ENCODE results near the gene PDZD2. TPM values are rescaled to one million over a fixed set of nuclear protein-coding genes. Genes with fewer than 3 reads are reported as not detected.

PDZD2 gene
- total RNA-seq, 1 donor from 2014 or later: 59.4 TPM

DNA sequence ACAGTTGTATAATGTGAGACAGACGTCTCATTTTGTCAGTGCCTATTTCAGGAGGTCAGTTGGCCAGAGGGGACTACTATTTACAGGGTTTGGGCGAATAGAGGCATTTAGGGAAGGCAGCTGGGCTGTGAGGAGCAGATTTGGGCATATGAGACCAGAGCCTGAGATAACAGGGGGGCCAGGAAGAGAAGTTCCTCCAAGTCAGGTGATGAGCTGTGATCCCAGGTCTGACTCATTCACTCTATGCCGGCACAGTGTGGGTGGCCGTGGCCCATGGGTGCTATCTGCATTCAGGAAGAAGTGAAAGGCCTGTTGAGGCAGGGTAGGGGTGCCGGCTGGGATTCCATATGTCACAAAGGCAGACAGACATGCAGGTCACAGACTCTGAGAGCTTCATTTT, 142.8 kb downstream of the PDZD2 start:
- DNase-seq (ENCODE audit: missing footprints) (no peak), ATAC-seq (no peak)
- intact Hi-C loops (cut with DNase I): loop anchor here (5.0 kb wide), 1 partner anchor 79 kb away; no protein-coding TSS in a partner anchor

DNA sequence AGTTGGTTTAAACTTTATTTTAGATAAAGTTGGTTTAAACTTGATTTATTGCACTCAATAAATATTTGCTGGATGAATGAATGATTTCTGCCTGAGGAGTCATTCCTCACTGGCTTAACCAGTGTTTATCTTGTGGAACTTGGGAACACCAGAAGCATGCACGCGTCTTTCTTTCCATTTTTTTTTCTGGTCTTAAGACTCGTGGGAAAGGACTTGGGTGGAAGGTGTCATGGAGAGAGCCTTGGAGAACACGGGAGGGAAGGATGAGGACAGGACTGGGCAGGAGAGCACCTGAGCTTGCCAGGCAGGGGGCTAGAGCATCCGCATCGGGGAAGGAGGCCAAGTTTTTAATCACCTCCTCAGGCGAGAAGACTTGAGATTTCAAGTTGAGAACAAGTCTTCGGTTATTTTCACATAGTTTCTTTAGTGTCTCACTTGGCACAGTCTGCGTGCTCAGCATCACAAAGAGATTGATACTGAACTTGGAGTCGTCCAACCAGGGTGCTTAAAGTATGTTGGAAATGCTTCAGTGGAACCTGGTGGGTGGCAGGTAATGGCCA, 144.2 kb downstream of the PDZD2 start:
- DNase-seq (ENCODE audit: missing footprints) (no peak), ATAC-seq (no peak)
- intact Hi-C loops (cut with DNase I): loop anchor here (5.0 kb wide), 1 partner anchor 81 kb away; no protein-coding TSS in a partner anchor

DNA sequence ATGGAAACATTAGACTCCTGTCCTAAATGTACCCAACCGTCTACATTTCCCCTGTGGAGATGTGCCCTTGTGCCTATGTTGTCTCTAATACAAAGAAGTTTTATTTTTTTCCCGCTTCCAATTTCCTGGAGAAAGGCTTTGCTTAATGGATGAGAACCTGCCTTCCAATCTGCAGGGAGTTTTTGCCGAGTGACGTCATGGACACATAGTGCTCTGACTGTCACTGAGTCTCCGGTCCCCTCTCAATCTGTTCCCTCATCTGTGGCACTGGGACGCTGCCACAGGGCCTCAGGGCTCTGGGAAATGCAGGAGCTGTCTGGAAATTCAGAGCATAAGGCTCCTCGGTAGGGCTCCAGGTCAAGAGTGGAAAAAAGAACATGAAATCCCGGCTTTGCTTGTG, 144.8 kb downstream of the PDZD2 start:
- no peak for ATAC-seq

DNA sequence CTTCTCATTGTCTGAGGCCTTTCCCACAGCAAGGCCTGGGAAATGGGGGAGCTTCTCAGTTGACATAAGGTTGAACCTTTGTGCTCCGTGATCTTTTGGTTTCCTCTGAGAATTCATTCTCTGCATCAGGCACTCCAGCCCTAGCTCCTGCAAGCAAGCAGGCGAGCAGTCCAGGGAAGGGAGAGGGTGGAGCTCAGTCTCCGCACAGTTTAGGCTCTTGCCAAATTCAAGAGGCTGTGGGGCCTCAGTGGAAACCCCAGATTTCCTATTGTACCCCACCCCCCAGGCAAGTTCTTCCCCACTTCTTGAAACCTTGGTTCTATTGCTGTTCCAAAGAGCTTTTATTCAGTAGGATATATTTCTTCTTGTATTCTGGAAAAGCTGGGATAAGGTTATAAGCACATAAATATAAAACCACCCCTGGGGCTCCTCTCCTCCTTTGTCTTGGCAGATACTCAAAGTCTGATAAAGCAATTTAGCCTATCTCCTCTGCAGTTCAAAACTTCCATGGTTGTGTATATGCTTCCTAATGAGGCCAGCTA, 147.2 kb downstream of the PDZD2 start:
- no peak for DNase-seq (ENCODE audit: missing footprints)
- intact Hi-C loops (cut with DNase I): no loop called here
- ATAC-seq: peak; percentile 80

More for the DNA sequence above, 144.8 kb downstream of the PDZD2 start:
- no peak for DNase-seq (ENCODE audit: missing footprints)
- intact Hi-C loops (cut with DNase I): loop anchor here (5.0 kb wide), 1 partner anchor 81 kb away; no protein-coding TSS in a partner anchor

DNA sequence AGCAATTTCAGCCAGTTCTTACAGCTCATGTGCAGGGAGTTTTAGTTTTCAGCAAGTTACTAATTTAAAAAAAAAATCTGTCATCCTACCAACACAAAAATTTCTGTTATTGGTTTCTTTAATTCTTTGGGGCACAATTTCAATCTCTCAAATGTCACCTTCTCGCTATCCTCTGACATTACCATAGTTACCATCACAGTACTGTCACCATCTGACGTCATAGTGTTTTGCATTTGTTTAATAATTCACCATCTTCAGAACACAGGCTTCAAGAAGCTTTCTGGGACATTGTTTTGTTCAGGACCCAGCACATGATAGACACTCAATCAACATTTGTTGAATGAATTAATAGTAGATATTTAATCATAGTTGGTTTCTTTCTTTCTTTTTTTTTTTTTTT, 155.1 kb downstream of the PDZD2 start:
- no peak for DNase-seq (ENCODE audit: missing footprints)
- ATAC-seq: no peak
- intact Hi-C loops (cut with DNase I): no loop called here

DNA sequence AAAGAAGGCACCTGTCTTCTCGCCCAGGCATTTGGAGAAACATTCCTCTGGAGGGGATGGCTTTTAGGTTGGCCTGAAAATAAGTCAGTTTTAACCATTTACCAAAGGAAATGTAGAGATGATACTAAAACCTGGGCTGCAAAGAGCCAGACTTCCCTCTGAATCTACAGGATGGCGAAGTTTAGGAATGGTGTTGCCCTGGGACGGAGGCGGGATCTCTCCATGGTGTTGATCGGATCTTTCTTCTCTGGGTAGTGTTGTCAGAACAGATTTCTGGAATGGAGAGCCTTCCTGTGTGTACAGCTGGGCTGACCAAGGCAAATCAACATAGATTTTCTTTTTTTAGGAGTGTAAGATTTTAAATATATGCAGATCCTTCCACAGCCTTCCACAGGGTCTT, 159.2 kb downstream of the PDZD2 start:
- DNase-seq (ENCODE audit: missing footprints) (no peak), ATAC-seq (no peak)
- intact Hi-C loops (cut with DNase I): no loop called here

DNA sequence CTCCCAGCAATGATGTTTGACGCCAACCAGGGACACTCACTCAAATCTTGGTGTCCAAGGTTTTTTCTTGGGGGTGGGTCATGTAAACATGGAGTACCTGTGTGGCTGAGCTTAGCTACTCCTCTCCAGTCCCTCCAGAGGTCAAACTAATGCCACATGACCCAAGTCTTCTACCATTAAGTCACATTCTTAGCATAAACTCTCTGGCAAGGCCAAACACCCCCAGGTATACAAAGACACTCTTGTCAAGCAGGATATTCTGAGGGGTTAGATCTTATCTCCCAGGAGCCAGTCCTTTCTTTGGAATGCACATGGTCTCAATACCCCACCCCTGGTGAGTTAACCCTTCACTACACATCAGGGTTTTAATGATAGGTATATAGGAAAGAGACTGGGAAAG, 161.4 kb downstream of the PDZD2 start:
- no peak for ATAC-seq
- intact Hi-C loops (cut with DNase I): no loop called here
- DNase-seq (ENCODE audit: missing footprints): no peak

DNA sequence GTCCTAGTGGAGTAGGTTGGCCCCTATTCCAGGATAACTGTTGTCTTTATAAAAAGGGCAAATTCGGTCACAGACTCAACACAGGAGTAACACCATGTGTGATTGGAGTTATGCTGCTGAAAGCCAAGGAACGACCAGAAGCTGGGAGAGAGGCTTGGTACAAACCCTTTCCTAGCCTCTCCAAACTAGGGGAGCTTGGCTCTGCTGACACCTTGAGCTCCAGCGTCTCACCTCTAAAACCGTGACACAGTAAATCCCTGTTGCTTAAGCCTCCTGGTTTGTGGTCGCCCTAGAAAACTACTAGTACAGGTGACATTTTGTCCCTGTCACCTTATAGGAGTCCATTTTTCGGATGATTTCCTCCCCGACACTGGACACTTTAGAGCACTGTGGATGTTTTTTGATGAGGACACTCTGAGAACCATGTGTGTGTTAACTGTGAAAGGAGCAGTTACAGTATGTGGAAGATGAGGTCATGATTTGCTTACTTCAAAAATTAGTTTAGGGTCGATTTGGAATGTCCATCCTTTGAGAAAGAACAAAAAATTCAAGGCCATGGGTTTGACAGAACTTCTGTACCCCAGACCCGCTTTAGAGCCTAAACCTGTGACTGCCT, 167.0 kb downstream of the PDZD2 start:
- intact Hi-C loops (cut with DNase I): loop anchor here (2.0 kb wide), 1 partner anchor 157 kb away; no protein-coding TSS in a partner anchor
- DNase-seq (ENCODE audit: missing footprints) (no peak), ATAC-seq (no peak)

DNA sequence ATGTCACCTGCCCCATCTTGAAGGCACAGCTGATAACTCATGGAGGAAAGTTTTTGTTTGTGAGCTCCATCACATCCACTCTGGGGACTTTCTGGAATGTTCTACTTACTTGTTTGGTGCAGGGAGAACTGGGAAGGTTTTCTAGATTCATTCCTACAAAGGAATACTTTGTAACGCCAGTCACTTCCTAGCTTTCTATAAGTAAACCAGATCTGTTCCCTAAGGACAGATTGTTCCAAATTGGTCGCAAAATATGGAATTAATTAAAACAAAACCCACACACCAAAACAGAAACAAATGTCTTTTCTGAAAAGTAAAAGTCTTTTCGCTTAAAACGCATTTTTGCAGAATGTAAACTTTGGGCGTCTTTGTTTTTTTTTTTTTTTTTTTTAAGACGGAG, 167.6 kb downstream of the PDZD2 start:
- DNase-seq (ENCODE audit: missing footprints): no peak
- intact Hi-C loops (cut with DNase I): loop anchor here (2.0 kb wide), 1 partner anchor 158 kb away; no protein-coding TSS in a partner anchor
- no peak for ATAC-seq

DNA sequence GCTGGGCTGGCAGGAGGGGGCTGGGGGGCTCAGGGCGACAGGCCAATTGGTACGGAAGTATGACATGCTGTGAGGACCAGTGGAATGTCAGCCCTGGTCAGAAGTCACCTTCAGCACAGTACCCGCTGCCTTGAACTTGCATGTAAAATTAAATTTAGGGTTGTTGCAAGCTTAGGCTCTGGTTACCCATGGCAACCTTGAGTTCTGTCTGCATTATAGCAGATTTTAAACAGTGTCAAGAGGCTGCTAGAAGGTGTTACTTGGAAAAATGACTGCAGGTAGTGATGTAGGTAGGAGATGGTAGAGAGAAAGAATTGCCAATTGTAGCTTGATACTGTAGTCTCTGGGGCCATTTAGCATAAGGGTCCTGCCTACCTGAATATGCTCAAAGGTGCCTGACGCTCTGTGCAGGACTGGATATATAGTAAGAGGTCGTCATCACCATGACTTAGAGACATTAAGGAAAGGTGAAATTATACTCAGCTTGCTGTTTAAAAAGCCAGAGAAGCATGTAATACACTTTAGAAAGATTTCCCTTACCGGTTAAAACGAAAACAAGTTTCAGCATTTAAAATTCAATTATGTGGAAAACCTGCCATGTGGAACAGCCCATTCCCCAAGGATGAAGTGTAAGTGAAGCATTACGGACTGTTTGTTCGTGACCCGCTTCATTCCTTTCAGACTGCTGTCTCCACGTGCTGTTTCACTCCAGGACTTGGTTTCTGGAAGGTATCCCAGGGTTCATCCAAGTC, 169.0 kb downstream of the PDZD2 start:
- intact Hi-C loops (cut with DNase I): loop anchor here (2.0 kb wide), 1 partner anchor 159 kb away; no protein-coding TSS in a partner anchor
- no peak for ATAC-seq
- no peak for DNase-seq (ENCODE audit: missing footprints)

DNA sequence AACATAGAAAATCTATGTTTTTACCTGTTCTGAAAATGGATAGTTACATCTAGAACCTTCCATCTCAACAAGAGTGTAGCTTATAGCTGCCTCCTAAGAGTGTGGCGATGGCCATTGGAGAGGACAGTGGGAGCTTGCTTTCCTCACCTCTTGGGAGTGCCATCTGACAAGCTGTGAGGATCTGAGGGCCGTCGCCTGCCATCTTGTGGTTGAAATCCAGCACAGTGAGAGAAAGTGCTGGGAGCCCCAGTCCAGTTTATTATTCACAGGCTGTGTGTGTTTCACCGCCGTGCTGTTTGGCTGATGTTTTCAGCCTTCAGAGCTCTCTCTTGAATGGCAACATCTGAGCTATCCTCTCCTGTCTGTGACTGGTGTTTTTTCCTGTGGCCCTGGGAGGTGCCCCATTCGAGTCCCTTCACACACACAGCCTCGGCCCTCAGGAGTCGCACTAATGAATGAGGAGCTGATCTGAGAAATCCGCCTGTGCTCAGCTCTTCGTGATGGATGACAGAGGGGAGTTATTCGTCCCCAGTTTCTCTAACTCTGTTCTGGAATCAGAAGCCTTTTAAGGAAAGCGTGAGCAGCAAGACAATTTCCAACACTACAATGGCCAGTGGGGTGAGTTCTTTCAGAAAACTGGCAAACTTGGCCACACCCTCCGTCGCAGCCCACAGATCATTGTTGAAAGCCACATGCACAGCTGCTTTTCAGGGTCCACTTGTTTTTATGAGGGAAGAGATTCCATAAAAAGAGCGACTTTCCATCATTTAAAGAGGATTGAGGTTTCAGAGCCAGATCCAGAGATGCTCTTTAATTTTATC, 170.3 kb downstream of the PDZD2 start:
- intact Hi-C loops (cut with DNase I): loop anchor here (1.0 kb wide), 2 partner anchors 170 to 228 kb away; partner anchors contain the start of gene PDZD2
- ATAC-seq: peak; percentile 90
- DNase-seq (ENCODE audit: missing footprints): no peak

DNA sequence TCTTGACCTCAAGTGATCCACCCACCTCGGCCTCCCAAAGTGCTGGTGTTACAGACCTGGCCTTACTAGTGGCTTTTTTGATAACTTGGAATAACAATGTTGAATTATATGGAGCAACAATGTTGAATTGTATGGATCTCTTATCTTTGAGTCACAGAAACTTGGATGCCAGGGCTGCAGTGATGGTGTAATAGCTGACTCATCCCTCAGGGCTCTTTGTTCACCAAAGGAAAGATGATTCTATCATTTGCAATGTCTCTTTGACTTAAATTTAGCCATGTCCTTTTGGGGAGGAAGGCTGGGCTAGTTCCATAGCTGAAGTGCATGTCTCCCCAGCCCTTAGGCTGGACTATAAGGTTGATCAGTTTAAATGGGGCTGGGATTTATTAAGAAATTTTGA, 172.3 kb downstream of the PDZD2 start:
- ATAC-seq (no peak), DNase-seq (ENCODE audit: missing footprints) (no peak)
- intact Hi-C loops (cut with DNase I): no loop called here

DNA sequence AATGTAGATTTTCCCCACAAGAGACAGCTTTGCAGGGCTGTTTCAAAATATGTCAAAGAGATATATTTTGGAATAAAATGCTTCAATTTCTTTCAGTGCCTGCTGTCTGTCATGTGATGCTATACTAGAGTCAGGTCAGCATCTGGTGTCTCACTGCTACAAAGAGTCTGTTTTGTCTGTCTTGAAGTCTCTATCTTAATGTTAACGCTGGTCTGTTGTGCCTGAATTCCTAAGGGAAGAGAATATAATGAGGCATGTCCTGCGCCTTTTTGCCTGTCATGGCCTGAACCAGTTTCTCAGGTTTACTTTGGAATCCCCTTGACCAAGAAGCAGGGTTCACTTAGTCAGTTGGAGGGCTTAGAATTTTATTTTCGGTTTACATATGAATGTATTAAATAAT, 176.4 kb downstream of the PDZD2 start:
- intact Hi-C loops (cut with DNase I): no loop called here
- DNase-seq (ENCODE audit: missing footprints) (no peak), ATAC-seq (no peak)

DNA sequence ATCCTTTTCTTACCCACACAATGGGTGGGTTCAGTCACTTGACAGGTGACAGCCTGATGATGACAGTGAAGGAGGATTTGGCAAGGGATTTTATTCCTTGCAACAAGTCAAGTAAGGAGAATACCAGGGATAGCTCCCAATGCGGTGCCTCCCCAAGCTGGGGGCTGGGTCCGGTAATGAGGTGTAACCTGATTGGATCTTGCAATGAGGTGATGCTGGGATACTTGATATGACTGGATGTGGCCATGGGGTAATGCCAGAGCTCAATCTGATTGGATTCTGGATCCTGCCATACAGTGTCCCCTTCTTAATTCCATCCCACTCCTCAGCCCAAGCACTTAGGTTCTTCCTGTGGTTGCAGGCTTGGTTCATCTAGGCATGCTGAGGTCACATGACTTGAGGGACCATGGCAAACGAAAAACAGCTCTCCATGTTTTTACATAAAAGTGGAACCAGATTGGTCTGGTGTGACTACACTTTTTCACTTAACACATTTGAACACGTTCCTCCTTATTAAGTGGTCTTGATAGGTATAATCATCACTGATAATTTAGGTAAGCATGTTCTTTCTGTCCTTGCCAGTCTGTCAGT, 181.1 kb downstream of the PDZD2 start:
- ATAC-seq (no peak), DNase-seq (ENCODE audit: missing footprints) (no peak)
- intact Hi-C loops (cut with DNase I): no loop called here

DNA sequence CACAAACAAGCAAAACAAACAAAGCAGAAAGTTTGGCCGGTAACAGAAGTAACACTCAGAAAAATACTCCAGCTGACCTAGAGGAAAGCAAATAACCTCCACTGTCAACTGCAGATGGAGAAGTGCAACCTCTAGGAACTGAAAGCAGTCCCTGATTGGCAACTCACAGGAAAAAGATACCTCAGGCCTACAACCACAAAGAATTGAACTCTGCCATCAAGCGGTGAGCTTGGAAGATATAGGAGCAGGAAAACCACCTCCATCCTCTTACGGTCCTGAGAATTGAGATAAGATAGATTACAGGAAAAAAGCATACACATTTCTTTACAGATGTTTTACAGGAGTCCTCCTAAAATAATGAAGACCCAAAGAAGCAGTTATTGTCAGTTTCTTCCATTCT, 184.5 kb downstream of the PDZD2 start:
- no peak for ATAC-seq
- intact Hi-C loops (cut with DNase I): no loop called here
- DNase-seq (ENCODE audit: missing footprints): no peak

DNA sequence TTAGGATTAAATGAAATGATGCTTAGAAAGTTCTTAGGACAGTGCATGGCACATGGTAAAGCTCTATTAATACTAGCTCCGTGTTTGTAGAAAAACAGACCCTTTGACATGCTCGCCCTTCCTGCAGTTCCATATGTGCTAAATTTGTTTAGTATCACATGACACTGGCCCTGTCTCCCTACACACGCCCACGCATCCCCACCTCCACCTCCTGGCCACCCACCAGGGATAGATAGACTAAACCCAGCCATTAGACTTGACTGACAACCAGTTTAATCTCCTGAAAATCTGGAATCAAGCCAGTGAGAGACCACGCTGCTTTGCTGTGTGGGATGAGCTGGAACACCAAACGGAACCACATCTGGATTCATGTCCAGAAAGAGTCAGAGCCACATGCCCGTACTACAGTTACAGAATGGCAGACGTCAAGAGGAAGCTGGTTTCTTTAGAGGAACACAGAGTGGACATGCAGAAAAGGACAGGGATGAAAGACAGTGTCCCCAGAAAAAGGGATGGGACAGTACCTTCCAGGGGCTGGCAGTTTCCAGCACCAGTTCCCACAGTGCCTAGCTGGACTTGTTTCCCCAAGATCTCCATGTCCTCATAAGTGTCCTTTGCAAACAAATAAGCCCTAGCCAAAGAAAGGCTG, 186.1 kb downstream of the PDZD2 start:
- ATAC-seq: peak; percentile 27
- intact Hi-C loops (cut with DNase I): loop anchor here (1.0 to 5.0 kb wide), 2 partner anchors 251 to 267 kb away; no protein-coding TSS in a partner anchor
- no peak for DNase-seq (ENCODE audit: missing footprints)

DNA sequence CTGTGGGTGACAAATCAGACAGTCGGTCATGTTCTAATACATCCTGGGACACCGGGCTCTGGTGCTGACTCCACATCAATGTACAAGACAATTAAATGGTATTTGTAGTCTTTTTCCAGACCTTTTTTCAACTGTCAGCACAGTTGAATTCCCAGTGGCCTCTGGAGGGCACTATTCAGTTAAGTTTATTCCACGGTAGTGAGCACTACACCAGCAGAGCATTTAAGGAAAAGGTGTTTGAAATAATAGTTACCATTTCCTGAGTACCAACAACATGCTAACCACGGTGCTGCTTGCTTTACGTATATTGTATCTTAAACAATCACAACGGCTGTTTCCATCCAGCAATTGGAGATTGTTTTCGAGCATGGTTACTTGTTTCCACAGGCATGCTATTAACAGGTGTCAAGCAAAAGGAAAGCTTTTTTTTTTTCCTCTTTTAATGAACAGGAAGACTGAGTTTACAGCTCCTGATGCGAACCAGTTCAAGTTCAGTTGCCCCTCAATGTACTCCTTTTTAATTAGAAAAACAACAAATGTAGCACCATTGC, 186.7 kb downstream of the PDZD2 start:
- intact Hi-C loops (cut with DNase I): loop anchor here (1.0 to 5.0 kb wide), 2 partner anchors 251 to 267 kb away; no protein-coding TSS in a partner anchor
- peak; percentile 72 for ATAC-seq
- no peak for DNase-seq (ENCODE audit: missing footprints)
